HG03521 (cell line): Measurements from ENCODE around the gene ATXN1L.
"Not testable (repeated sequence)": the region's sequence is repeated elsewhere in the genome, so short reads cannot be mapped to it uniquely, and the experiment has no call there.

Experiments used
- ATAC-seq: cut with Tn5 transposase; IDR thresholded peaks from one replicate; pipeline ENCODE4 v1.9.1; 2021; ENCODE audit warnings: mild to moderate bottlenecking, moderate library complexity; ENCODE audit not compliant: unreplicated experiment

The ATXN1L gene

DNA sequence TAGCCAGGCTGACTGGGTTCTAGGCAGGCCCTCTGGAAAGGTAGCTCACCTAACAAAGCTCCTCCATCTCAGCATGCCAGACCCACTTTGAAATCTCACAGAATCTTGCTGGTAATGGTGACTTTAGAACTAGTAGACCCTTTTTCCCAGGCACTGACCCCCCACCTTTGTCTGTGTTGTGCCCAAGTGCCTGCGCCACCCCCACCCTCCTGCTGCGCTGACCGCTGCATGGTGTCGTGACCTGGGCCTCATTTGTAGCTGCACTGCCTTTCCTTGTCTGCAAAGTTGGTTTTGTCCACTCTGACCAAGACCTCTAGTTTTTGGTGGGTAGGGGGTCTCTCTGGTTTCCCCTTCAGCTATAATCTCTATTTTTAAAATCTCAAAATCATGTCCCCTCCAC lies 6.8 kb downstream of the ATXN1L start:
- no peak for ATAC-seq

- peak; percentile 51 for ATAC-seq
Measured at GRCh38 chr16:71853413-71853812, 7.6 kb downstream of the ATXN1L start.

GRCh38 chr16:71854369-71854948 lies 8.7 kb downstream of the ATXN1L start:
- ATAC-seq, result no peak

DNA sequence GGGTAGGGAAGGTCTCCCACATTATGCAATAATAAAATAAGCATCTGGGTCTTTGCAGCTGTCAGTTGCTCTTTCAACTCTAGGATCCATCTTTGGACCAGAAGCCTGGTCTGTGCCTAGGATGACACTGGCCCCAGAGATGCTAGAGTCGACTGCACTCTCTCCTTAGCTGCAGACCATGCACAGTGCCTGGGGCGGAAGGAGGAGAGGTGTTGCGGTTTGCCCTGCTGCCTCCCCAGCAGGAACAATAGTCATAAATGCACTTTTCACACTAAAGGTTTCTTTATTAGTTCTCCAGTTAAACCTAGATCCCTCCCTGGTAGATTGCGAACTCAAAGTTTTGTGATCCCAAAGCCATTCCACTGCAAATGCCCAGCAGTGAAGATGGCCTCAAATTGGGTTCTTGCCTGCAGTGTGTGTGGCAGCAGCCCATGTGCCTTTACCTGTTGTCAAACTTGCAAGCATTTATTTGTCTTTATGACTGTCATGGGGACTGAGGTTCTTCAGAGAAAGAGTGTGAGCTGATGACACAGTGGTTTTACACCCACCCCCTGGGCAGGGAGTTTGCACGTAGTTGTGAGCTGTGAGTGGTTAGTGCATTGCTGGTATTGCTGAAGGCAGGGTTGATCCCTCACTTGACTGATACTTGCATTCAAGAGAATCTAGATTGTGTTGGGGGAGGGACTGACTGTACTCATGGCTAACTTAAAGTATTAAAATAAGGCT lies 10.3 kb downstream of the ATXN1L start:
- ATAC-seq, result no peak

- ATAC-seq, result no peak
Measured at GRCh38 chr16:71859762-71860521, 14.2 kb downstream of the ATXN1L start.

GRCh38 chr16:71863995-71864394 lies 18.2 kb downstream of the ATXN1L start:
- no peak for ATAC-seq

DNA sequence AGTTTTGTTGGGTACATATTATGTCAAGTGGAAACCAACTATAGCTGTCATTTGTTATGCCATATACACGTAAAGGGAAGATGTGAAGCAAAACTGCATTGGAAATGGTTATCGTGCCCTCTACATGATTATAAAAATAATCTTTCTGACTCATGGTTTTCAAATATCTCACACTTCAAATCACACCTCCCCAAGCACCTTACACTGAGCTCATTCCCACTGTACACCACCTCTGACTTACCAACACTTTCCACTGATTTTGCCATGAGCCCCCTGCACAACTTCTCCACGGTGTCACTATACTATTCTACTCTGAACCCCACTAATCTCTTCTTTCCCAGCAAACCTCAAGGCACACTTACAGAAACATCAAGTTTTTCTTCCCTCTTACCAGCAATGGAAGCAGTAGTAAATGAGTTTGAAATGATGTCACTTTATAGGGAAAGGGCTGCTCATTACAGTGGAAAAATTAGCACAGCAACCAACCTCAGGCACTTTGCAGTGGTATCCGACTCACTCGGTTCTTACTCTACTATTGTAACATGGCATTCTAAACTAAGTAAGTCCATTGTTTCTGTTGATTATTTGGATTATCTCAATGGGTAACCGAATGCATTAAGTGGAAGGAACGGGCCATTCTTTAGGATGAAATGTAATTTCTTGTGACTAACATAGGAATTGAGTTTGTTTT lies 19.5 kb downstream of the ATXN1L start:
- ATAC-seq, result no peak

DNA sequence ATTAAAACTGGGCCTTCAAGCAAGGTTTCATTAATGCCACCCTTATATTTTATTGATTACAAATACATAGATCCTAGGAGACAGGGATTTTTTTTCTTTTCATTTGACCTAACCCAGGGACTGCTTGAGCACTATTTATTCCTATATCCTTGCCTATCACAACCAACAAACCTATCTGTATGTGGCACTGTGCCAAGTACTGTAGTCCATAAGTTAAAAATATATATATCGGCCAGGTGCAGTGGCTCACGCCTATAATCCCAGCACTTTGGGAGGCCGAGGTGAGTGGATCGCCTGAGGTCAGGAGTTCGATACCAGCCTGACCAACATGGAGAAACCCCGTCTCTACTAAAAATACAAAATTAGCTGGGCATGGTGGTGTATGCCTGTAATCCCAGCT lies 21.4 kb downstream of the ATXN1L start:
- not testable (repeated sequence) for ATAC-seq

GRCh38 chr16:71867939-71868338 lies 22.2 kb downstream of the ATXN1L start:
- ATAC-seq, result no peak

- no peak for ATAC-seq
Measured at GRCh38 chr16:71869089-71869488, 23.3 kb downstream of the ATXN1L start.

GRCh38 chr16:71870818-71871217 lies 25.0 kb downstream of the ATXN1L start:
- ATAC-seq, result no peak

DNA sequence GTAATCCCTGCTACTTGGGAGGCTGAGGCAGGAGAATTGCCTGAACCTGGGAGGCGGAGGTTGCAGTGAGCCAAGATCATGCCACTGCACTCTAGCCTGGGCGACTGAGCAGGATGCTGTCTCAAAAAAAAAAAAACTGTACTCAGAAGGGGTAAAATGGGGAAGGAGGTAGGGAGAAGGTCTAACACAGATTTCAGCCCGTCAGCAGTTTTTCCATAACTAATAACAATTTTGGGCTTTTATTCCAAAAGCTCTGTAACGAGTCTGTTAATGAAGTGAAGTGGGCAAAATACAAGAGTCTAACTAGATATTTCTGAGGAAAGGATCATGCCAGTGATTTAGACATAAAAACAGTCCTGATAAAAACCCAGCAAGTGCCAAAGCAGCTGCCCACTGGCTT lies 27.4 kb downstream of the ATXN1L start:
- ATAC-seq, result no peak

DNA sequence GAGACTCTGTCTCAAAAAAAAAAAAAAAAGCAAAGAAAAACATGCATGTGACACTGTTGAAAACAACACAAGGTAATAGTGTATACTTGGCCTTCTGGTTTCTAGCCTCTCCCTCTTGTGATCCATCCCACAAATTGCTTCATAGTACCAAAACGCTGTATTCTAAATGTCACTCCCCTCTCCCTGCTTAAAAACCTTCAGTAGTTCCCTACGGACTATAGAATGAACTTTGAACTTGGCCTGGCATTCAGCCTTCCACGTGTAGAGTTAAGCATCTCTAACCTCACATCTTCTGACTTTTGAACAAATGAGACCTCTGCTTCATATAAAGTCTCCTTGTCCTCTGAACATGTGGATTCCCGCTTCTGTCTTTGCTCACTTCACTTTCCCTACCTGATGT lies 33.1 kb downstream of the ATXN1L start:
- ATAC-seq, result no peak

- ATAC-seq, result no peak
Measured at GRCh38 chr16:71880176-71880575, 34.4 kb downstream of the ATXN1L start.

DNA sequence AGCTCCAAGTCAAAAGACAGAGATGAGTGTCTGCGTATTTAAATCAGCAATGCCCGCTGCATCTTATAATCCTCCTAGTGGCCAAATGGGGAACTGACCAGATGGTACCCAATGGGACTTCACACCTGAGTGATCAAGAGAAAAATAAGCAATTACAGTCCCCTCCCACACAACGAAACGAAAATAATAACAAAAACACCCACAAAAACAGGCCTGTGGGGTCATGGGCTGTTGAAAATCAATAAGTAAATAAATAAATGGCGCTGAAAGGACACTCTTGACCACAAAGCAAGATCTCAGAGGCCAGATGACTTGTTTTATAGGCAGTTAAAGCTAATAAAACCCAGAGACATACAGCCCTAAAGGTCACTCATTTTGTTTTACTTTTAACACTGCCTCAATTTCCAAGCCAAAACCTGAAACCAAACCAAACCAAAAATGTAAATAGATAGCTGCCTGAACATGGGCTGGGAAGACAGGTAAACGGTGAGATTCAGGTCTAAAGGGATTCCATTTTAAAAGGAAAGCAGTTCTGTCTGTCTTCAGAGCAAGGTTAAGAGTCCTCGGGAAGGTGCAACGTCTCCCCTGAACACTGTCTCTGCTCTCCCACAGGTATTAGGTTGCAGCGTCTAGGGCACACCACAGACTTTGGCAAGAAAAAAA lies 36.9 kb downstream of the ATXN1L start:
- ATAC-seq, result peak; percentile 45

- peak; percentile 43 for ATAC-seq
Measured at GRCh38 chr16:71883168-71883848, 37.5 kb downstream of the ATXN1L start.

DNA sequence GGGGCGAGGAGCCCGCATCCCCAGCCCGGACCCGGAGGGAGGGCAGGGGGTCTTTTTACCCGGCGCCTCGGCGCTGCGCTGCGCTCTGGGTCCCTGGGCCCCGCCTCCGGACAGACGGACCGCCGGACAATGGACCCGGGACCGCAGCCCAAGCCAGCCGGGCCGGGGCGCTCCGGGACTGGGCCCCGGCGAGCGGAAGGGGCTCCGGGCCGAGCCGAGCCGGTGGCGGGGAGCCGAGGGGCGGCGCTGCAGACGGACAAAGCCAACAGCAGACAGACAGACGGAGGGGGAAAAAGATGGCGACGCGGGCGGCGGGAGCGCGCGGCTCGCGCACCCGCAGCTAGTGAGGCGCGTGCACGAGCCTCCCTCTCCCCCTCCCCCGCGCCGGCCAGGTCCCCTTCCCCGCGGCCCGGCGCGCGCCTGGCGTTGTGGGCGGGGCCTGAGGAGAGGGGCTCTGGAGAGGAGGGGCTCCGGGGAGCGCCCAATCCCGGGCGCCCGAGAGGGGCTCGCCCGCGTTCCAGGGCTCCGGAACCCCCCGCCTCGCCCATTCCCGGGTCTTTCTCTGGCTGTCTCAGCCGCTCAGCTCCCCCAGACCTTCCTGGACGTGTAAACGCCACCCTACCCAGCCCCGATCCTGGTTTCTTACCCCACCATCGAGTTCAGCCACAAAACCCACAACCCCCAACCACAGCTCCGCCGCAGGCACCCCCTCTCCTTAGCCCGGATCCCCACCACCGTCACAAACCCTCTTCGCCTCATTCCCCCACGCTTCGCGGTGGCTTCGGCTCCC lies 38.3 kb downstream of the ATXN1L start, which contains the start of gene ZNF821:
ZNF821 (minus strand) TSS at position 334 of the 790 bp plus-strand sequence. CDS start 4,236 bp downstream, outside the sequence.
- ATAC-seq, result peak; percentile 29

- ATAC-seq, result no peak
Measured at GRCh38 chr16:71885261-71885650, 39.5 kb downstream of the ATXN1L start.

DNA sequence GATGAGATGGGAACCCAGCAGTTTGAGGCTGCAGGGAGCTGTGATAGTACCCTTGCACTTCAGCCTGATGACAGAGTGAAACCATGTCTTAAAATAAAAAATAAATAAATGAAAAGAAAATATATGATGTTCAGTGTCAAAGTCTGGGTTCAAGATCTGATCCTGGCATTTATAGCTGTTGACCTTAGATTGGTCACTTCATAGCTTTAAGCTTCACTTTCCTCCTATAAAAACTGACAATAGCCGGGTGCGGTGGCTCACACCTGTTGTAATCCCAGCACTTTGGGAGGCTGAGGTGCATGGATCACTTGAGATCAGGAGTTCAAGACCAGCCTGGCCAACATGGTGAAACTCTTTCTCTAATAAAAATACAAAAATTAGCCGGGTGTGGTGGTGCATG lies 43.4 kb downstream of the ATXN1L start:
- no peak for ATAC-seq

- no peak for ATAC-seq
Measured at GRCh38 chr16:71893888-71894228, 48.1 kb downstream of the ATXN1L start.
